Activated T-cell treated with anti-CD3 and anti-CD28 coated beads, Interleukin-2, amount 50 U/mL, for 72 hours (primary cell): ENCODE results near the gene PPP1R1A. TPM values are rescaled to one million over a fixed set of nuclear protein-coding genes. Genes with fewer than 3 reads are reported as not detected.

Experiments used
- ATAC-seq, 2 donors: fragments of 150-1000 bp; cut with Tn5 transposase; replicated peaks in 1 of 2; 2 replicates each; pipeline ENCODE4 v1.10.0; 2021; ENCODE audit warnings: moderate library complexity in 2 of 2, mild to moderate bottlenecking in 1 of 2
- DNase-seq, 2 donors: peaks; one replicate each; pipeline ENCODE4 v3.0.0; 2021 to 2022; ENCODE audit warnings: mixed read lengths in 1 of 2
- H3K27ac Mint-ChIP-seq: one replicate; pipeline ENCODE4 v1.8.0; 2022; ENCODE audit warnings: mild to moderate bottlenecking, moderate library complexity, mixed read lengths
- H3K27me3 Mint-ChIP-seq: one replicate; pipeline ENCODE4 v1.8.0; 2022; ENCODE audit warnings: low read depth, mixed read lengths
- H3K36me3 Mint-ChIP-seq, 2 donors: one replicate each; pipeline ENCODE4 v1.8.0; 2022; ENCODE audit warnings: mixed read lengths in 2 of 2, mild to moderate bottlenecking in 1 of 2; ENCODE audit not compliant: insufficient read depth in 2 of 2
- H3K4me1 Mint-ChIP-seq: one replicate; pipeline ENCODE4 v1.8.0; 2022; ENCODE audit warnings: low read depth, mixed read lengths
- H3K4me3 Mint-ChIP-seq, 2 donors: one replicate each; pipeline ENCODE4 v1.8.0; 2022; ENCODE audit warnings: mild to moderate bottlenecking in 2 of 2, mixed read lengths in 2 of 2, moderate library complexity in 2 of 2
- H3K9me3 Mint-ChIP-seq, 2 donors: one replicate each; pipeline ENCODE4 v1.8.0; 2022; ENCODE audit warnings: mixed read lengths in 2 of 2
- total RNA-seq, 2 donors: library from RNA; stranded (reverse); gene quantifications; one replicate each; pipeline ENCODE4 v1.2.3, GENCODE V29; 2022

The PPP1R1A gene
- total RNA-seq, 2 donors from 2014 or later = not detected

GRCh38 chr12:54612225-54612750 is 23.8 kb upstream of the PPP1R1A start:
- H3K4me1 Mint-ChIP-seq = no peaks in the 10 kb centered on the region
- peaks cover 26% of the 10 kb centered on the region for H3K27me3 Mint-ChIP-seq

GRCh38 chr12:54611715-54612149 is 23.3 kb upstream of the PPP1R1A start:
- no peak overlapping the region for H3K27ac Mint-ChIP-seq
- no peak overlapping the region for H3K4me3 Mint-ChIP-seq
- DNase-seq (no peak), ATAC-seq (no peak)
- no peaks in the 10 kb centered on the region for H3K9me3 Mint-ChIP-seq
- H3K27me3 Mint-ChIP-seq = peaks cover 23% of the 10 kb centered on the region
- no peaks in the 10 kb centered on the region for H3K4me1 Mint-ChIP-seq
- no peaks in the 10 kb centered on the region for H3K36me3 Mint-ChIP-seq

More at GRCh38 chr12:54612225-54612750, 23.8 kb upstream of the PPP1R1A start:
- Mint-ChIP-seq H3K9me3 (no peaks in the 10 kb centered on the region), H3K4me3 (no peak overlapping the region), H3K36me3 (no peaks in the 10 kb centered on the region), H3K27ac (no peak overlapping the region)
- ATAC-seq (no peak), DNase-seq (no peak)

GRCh38 chr12:54608769-54609168 is 20.3 kb upstream of the PPP1R1A start:
- Mint-ChIP-seq H3K27ac (no peak overlapping the region), H3K4me3 (no peak overlapping the region), H3K4me1 (no peaks in the 10 kb centered on the region), H3K36me3 (no peaks in the 10 kb centered on the region), H3K27me3 (peaks cover 8% of the 10 kb centered on the region), H3K9me3 (no peaks in the 10 kb centered on the region)
- no peak for DNase-seq
- ATAC-seq = no peak

GRCh38 chr12:54608156-54608555 is 19.7 kb upstream of the PPP1R1A start:
- ATAC-seq = no peak
- Mint-ChIP-seq H3K9me3 (no peaks in the 10 kb centered on the region), H3K36me3 (no peaks in the 10 kb centered on the region), H3K27me3 (peaks cover 8% of the 10 kb centered on the region), H3K4me3 (no peak overlapping the region), H3K27ac (no peak overlapping the region), H3K4me1 (peaks cover 2% of the 10 kb centered on the region)
- no peak for DNase-seq

GRCh38 chr12:54606556-54606955 is 18.1 kb upstream of the PPP1R1A start:
- DNase-seq (no peak), ATAC-seq (no peak)
- Mint-ChIP-seq H3K4me3 (no peak overlapping the region), H3K36me3 (no peaks in the 10 kb centered on the region), H3K27ac (no peak overlapping the region), H3K4me1 (peaks cover 6% of the 10 kb centered on the region), H3K9me3 (no peaks in the 10 kb centered on the region), H3K27me3 (peaks cover 8% of the 10 kb centered on the region)

- Mint-ChIP-seq H3K9me3 (no peaks in the 10 kb centered on the region), H3K27ac (no peak overlapping the region), H3K4me3 (no peak overlapping the region), H3K27me3 (peaks cover 8% of the 10 kb centered on the region), H3K4me1 (peaks cover 6% of the 10 kb centered on the region), H3K36me3 (no peaks in the 10 kb centered on the region)
- DNase-seq (no peak), ATAC-seq (no peak)
Observed at GRCh38 chr12:54605138-54605970, 16.9 kb upstream of the PPP1R1A start.

- ATAC-seq = no peak
- Mint-ChIP-seq H3K4me1 (peaks cover 6% of the 10 kb centered on the region), H3K9me3 (no peaks in the 10 kb centered on the region), H3K27ac (no peak overlapping the region), H3K27me3 (peaks cover 16% of the 10 kb centered on the region), H3K36me3 (no peaks in the 10 kb centered on the region), H3K4me3 (no peak overlapping the region)
- DNase-seq = no peak
Observed at GRCh38 chr12:54604436-54604835, 16.0 kb upstream of the PPP1R1A start.

- ATAC-seq = no peak
- H3K4me3 Mint-ChIP-seq = no peak overlapping the region
Observed at GRCh38 chr12:54603872-54604271, 15.4 kb upstream of the PPP1R1A start.

GRCh38 chr12:54603173-54603814 is 14.8 kb upstream of the PPP1R1A start:
- ATAC-seq (peak; percentile 75 to 76), DNase-seq (peak; percentile 60 to 64)
- H3K27ac Mint-ChIP-seq = no peak overlapping the region
- no peaks in the 10 kb centered on the region for H3K9me3 Mint-ChIP-seq
- no peaks in the 10 kb centered on the region for H3K36me3 Mint-ChIP-seq
- peaks cover 6% of the 10 kb centered on the region for H3K4me1 Mint-ChIP-seq
- H3K4me3 Mint-ChIP-seq = no peak overlapping the region
- peaks cover 24% of the 10 kb centered on the region for H3K27me3 Mint-ChIP-seq

More at GRCh38 chr12:54603872-54604271, 15.4 kb upstream of the PPP1R1A start:
- DNase-seq = no peak
- no peaks in the 10 kb centered on the region for H3K36me3 Mint-ChIP-seq
- peaks cover 6% of the 10 kb centered on the region for H3K4me1 Mint-ChIP-seq
- peaks cover 22% of the 10 kb centered on the region for H3K27me3 Mint-ChIP-seq
- no peak overlapping the region for H3K27ac Mint-ChIP-seq
- H3K9me3 Mint-ChIP-seq = no peaks in the 10 kb centered on the region

- no peaks in the 10 kb centered on the region for H3K36me3 Mint-ChIP-seq
- no peaks in the 10 kb centered on the region for H3K9me3 Mint-ChIP-seq
- H3K4me3 Mint-ChIP-seq = no peak overlapping the region
- no peak for ATAC-seq
- peaks cover 22% of the 10 kb centered on the region for H3K27me3 Mint-ChIP-seq
- no peak for DNase-seq
- peaks cover 6% of the 10 kb centered on the region for H3K4me1 Mint-ChIP-seq
- H3K27ac Mint-ChIP-seq = peak overlapping the region; percentile 64
Observed at GRCh38 chr12:54602661-54603060, 14.2 kb upstream of the PPP1R1A start.

- no peaks in the 10 kb centered on the region for H3K36me3 Mint-ChIP-seq
- DNase-seq = no peak
- H3K4me1 Mint-ChIP-seq = peaks cover 6% of the 10 kb centered on the region
- H3K27me3 Mint-ChIP-seq = peaks cover 21% of the 10 kb centered on the region
- no peak for ATAC-seq
- no peak overlapping the region for H3K4me3 Mint-ChIP-seq
- H3K9me3 Mint-ChIP-seq = no peaks in the 10 kb centered on the region
- H3K27ac Mint-ChIP-seq = no peak overlapping the region
Observed at GRCh38 chr12:54601841-54602240, 13.4 kb upstream of the PPP1R1A start.

- DNase-seq (no peak), ATAC-seq (no peak)
- H3K4me3 Mint-ChIP-seq = no peak overlapping the region
- no peaks in the 10 kb centered on the region for H3K9me3 Mint-ChIP-seq
- H3K27me3 Mint-ChIP-seq = peaks cover 27% of the 10 kb centered on the region
- no peaks in the 10 kb centered on the region for H3K36me3 Mint-ChIP-seq
- H3K4me1 Mint-ChIP-seq = peaks cover 6% of the 10 kb centered on the region
- no peak overlapping the region for H3K27ac Mint-ChIP-seq
Observed at GRCh38 chr12:54598970-54599369, 10.5 kb upstream of the PPP1R1A start.

GRCh38 chr12:54596526-54596946 is 8.1 kb upstream of the PPP1R1A start:
- ATAC-seq = peak; percentile 30 to 53

More at GRCh38 chr12:54596526-54596946, 8.1 kb upstream of the PPP1R1A start:
- Mint-ChIP-seq H3K27ac (no peak overlapping the region), H3K27me3 (peaks cover 31% of the 10 kb centered on the region), H3K9me3 (no peaks in the 10 kb centered on the region), H3K4me1 (no peaks in the 10 kb centered on the region), H3K36me3 (no peaks in the 10 kb centered on the region), H3K4me3 (no peak overlapping the region)
- DNase-seq = peak; percentile 46 to 48
